GM10248 (cell line): ENCODE data around the gene IL16.

Experiments
- CTCF ChIA-PET: fragments of 300-600 bp; sonication (Branson Sonifier 250); formaldehyde crosslinking; extraction: SDS; loops from one replicate; lab custom pipeline; 2021; ENCODE audit warnings: antibody characterized with exemption; lab: Yijun Ruan, JAX
- POLR2A ChIA-PET: fragments of 350-650 bp; sonication (Branson Sonifier 250); formaldehyde crosslinking; extraction: SDS; loops from one replicate; lab custom pipeline; 2020; ENCODE audit warnings: antibody characterized with exemption; lab: Yijun Ruan, JAX
- DNase-seq: peaks from one replicate; pipeline ENCODE4 v3.0.0; 2012; ENCODE audit errors: extremely low spot score
- TF ChIP-seq, protein P1 (sequence below): IDR thresholded peaks from 2 replicates; pipeline ENCODE4 v1.5.1; 2012; ENCODE audit warnings: mild to moderate bottlenecking, low read depth; ENCODE audit errors: extremely low read depth, missing control alignments, control extremely low read depth

The IL16 gene

DNA sequence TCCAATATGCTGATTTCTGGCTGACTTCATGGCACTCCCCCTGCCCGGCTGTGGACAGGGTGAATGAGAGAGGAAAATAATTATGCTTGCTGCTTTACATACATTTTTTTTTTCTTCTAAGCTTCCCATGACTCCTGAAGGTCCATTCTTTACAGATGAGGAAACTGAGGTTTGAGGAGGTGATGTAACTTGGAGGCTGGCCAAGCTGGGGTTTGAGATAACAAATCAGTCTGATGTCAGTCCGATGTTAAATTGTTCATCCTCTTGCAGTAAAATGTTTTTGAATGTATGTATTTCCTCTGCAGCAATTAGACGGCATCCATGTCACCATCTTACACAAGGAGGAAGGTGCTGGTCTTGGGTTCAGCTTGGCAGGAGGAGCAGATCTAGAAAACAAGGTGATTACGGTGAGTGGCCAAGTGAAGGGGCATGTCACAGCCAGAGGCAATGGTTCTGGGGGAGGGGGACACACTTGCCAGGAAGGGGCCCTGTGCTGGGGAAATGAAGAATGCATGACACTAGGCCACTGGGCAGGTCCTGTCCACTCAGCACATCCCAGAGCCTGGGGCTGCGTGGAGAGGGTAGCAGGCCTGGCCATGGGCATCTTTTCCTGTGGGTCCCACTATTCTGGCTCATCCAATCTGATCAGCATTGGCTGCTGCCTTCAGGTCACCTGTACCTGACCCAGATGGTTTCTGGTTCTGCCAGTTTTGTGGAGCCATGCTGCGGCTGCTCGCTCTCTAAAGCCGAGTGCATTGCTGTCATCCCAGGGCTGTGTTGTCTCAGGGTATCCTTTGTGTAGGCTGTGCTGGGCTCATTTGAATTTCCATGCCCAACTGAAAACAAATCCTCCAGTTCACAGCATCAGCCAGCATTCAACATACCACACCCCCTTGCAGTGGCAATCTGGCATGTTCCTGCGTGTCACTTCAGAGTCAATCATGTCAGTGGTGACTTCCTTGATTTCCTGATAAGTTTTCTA lies 106.9 kb downstream of the IL16 start:
- no peak for DNase-seq

DNA sequence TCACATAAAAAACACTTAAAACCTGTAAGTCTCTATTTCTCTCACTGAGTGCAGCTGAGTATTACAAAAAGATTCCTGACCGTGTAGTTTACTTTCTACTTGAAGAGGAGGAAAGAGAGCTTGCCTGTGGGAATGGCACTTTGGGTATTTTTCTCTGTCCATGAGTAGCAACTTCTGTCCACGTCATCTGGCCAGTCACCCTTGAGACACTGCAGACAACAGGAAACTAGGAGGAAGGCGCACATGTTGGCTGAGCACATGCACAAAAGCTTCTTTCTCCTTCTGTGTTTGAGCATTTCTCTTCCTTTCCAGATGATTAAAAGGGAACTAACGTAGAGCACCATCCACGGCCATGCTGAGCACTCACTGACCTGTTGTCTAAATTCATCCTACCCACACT lies 107.5 kb downstream of the IL16 start:
- ChIA-PET CTCF (interaction anchor here (0.9 to 1.5 kb wide), 5 partner anchors 11 to 39 kb away, joined by 3 to 6 read pairs (median 4); no protein-coding TSS in a partner anchor), POLR2A (interaction anchor here (1.4 kb wide), 1 partner anchor 20 kb away, joined by 3 read pairs; the partner anchor contains the start of gene STARD5)
- TF ChIP-seq, protein P1, sequence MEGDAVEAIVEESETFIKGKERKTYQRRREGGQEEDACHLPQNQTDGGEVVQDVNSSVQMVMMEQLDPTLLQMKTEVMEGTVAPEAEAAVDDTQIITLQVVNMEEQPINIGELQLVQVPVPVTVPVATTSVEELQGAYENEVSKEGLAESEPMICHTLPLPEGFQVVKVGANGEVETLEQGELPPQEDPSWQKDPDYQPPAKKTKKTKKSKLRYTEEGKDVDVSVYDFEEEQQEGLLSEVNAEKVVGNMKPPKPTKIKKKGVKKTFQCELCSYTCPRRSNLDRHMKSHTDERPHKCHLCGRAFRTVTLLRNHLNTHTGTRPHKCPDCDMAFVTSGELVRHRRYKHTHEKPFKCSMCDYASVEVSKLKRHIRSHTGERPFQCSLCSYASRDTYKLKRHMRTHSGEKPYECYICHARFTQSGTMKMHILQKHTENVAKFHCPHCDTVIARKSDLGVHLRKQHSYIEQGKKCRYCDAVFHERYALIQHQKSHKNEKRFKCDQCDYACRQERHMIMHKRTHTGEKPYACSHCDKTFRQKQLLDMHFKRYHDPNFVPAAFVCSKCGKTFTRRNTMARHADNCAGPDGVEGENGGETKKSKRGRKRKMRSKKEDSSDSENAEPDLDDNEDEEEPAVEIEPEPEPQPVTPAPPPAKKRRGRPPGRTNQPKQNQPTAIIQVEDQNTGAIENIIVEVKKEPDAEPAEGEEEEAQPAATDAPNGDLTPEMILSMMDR, result no peak
- DNase-seq, result no peak

More for the DNA sequence above, 106.9 kb downstream of the IL16 start:
- ChIA-PET POLR2A (interaction anchor here (2.2 to 2.5 kb wide), 2 partner anchors 8 to 11 kb away, joined by 17 to 19 read pairs; no protein-coding TSS in a partner anchor), CTCF (interaction anchor here (0.9 to 5.8 kb wide), 5 partner anchors 11 to 38 kb away, joined by 3 to 41 read pairs (median 3); no protein-coding TSS in a partner anchor)
- TF ChIP-seq, protein P1, result no peak

DNA sequence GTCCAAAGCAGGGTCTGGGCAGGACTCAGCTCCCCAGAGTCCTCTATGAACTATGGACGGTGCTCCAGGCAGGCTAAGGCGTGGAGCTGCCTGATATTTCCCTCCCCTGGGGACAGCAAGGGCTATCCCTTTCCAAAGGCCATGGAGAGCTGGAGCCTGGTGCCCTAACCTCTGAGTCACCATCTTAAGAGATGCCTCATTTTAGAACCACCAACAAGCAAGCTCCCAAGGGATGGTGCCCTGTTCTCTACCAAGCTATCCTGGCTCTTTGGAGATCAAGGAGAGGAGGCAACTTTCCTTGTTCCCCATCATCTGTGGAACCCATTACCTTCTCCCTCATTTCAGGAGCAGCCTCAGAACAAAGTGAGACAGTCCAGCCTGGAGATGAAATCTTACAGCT lies 111.6 kb downstream of the IL16 start:
- TF ChIP-seq, protein P1, result no peak
- no peak for DNase-seq
- ChIA-PET CTCF (interaction anchor here (0.6 to 3.0 kb wide), 11 partner anchors 8 to 203 kb away, joined by 3 to 20 read pairs (median 4); no protein-coding TSS in a partner anchor), POLR2A (interaction anchor here (1.2 to 1.3 kb wide), 3 partner anchors 12 to 16 kb away, joined by 3 to 9 read pairs (median 3); partner anchors contain the start of gene STARD5)

DNA sequence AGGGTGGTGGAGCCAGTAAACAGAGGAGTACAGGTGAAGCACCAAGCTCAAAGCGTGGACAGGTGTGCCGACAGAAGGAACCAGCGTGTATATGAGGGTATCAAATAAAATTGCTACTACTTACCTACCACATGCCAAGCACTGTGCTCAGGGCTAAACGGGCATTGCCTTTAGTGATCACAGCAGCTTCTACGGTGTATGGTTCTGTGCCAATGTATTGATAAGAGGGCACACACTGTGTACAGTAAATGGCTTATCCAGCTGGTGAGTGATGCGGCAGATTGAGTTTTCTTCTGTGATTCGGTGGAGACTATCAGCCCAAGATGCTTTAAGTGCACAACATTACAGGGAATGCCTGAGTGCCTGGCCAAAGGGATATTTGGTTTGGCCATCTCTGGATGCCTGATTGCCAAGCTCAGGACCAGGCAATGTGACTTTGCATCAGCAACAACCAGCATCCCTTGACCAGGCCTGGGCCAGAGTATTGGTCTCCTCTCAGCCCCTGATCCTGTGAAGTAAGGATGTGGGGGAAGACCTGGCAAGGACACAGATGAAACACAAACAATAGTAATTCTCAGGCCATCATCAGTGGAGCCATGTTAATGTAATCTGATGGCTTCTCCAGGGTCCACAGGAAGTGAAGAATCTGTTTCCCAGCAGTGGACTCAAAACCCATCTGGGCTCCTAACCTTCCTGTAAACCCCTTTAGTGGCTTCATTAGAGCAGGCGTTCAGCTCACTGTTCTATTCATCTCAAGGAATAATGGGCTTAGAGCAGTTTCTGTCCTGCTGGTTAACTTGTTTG lies 113.2 kb downstream of the IL16 start:
- ChIA-PET POLR2A (interaction anchor here (1.3 kb wide), 1 partner anchor 13 kb away, joined by 3 read pairs; no protein-coding TSS in a partner anchor), CTCF (interaction anchor here (0.8 to 3.0 kb wide), 7 partner anchors 9 to 47 kb away, joined by 3 to 20 read pairs (median 6); no protein-coding TSS in a partner anchor)
- TF ChIP-seq, protein P1, result no peak

DNA sequence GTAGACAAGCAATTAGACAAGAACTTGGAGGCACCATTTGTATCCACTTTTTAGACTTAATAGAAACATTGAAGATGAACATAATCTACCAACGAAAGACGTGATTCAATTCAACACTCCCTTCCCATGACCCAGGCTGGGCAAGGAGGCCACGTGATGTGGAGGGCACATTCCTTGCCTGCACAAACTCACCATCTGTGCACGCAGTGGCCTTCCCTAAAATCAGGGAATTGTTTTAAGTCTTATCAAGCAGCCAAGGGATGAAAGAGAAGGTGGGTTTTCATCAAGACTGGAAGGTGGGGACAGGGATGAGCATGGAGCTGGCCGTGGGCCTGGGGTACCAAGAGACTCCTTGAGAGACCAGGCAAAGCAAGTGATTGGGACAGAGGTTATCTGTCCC lies 113.8 kb downstream of the IL16 start:
- CTCF ChIA-PET, result interaction anchor here (0.9 to 2.1 kb wide), 6 partner anchors 9 to 36 kb away, joined by 3 to 13 read pairs (median 8); no protein-coding TSS in a partner anchor
- POLR2A ChIA-PET, result interaction anchor here (1.4 to 1.7 kb wide), 2 partner anchors 8 to 13 kb away, joined by 7 to 17 read pairs; partner anchors contain the start of gene STARD5
- DNase-seq, result no peak
- TF ChIP-seq, protein P1, result no peak

More for the DNA sequence above, 113.2 kb downstream of the IL16 start:
- DNase-seq, result no peak
